Measurements from ENCODE around the gene CDYL. TPM values are rescaled to one million over a fixed set of nuclear protein-coding genes. Genes with fewer than 3 reads are reported as not detected.

Gene CDYL
- total RNA-seq, 1 donor, result 48.4 TPM

DNA sequence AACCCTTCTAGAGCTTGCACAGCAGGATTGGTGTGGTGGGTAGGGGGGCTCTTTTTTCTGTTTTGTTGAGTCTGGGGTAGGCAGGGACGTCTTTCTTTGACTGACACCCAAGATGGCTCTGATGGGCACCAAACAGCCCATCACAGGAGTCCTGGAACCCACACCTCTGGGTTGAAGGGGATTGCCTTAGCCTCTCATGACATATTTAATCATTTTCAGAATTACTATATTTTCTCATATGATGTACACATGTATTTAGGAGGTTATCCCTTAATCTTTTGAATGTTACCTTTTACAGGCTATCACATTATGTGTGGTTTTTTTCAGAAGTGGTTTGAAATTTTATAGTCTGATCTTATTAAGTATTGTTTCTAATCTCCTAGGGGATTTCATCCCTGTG lies 163.0 kb downstream of the CDYL start:
- no peak for DNase-seq (ENCODE audit: low read depth)
- no peak overlapping the region for H3K4me3 ChIP-seq (ENCODE audit: low read depth, low read length)
- TF ChIP-seq, protein P1, sequence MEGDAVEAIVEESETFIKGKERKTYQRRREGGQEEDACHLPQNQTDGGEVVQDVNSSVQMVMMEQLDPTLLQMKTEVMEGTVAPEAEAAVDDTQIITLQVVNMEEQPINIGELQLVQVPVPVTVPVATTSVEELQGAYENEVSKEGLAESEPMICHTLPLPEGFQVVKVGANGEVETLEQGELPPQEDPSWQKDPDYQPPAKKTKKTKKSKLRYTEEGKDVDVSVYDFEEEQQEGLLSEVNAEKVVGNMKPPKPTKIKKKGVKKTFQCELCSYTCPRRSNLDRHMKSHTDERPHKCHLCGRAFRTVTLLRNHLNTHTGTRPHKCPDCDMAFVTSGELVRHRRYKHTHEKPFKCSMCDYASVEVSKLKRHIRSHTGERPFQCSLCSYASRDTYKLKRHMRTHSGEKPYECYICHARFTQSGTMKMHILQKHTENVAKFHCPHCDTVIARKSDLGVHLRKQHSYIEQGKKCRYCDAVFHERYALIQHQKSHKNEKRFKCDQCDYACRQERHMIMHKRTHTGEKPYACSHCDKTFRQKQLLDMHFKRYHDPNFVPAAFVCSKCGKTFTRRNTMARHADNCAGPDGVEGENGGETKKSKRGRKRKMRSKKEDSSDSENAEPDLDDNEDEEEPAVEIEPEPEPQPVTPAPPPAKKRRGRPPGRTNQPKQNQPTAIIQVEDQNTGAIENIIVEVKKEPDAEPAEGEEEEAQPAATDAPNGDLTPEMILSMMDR (IDR thresholded peaks at IDR 0.05; ENCODE audit: insufficient read depth, low read length), result no peak

DNA sequence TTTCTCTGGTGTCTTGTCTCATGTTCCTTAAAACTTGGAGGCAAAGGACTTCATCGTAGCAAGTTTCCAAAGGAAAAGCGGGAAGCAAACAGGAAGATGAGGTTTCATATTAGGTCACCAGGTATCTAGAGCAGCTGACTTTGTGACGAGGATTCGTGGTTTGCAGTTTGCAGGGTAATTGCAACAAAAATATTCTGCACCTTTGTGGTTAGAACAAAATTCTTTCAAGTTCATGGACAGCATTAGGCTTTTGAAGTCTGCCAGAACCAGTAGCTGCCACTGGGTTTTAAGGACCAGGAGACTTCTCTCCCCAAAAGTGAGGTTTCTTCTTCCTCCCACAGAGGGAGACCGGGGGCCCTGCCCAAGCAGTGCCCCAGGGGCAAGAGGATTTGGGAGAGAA lies 164.2 kb downstream of the CDYL start:
- H3K4me3 ChIP-seq (ENCODE audit: low read depth, low read length), result no peak overlapping the region
- DNase-seq (ENCODE audit: low read depth), result no peak
- TF ChIP-seq, protein P1 (IDR thresholded peaks at IDR 0.05; ENCODE audit: insufficient read depth, low read length), result no peak

GRCh38 chr6:4941782-4942672 lies 165.8 kb downstream of the CDYL start:
- no peak overlapping the region for H3K4me3 ChIP-seq (ENCODE audit: low read depth, low read length)
- peak; percentile 96 for DNase-seq (ENCODE audit: low read depth)
- TF ChIP-seq, protein P1 (IDR thresholded peaks at IDR 0.05; ENCODE audit: insufficient read depth, low read length), result no peak

DNA sequence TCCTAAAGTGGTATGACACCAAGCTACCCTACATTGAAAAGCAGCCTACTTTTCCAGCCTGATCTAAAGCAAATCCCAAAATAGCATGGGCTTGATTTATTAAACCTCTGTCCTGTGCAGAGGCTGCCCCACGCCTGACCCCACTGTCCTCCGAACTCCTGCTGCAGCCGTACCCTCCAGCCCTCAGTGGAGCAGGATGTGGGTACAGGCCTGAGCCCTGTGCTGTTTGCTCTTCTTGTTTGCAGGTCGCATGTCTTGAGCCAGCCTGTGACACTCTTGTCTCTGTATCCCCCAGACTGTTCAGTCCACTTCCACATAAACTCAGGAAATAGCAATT lies 166.4 kb downstream of the CDYL start:
- no peak for DNase-seq (ENCODE audit: low read depth)
- no peak overlapping the region for H3K4me3 ChIP-seq (ENCODE audit: low read depth, low read length)
- TF ChIP-seq, protein P1 (IDR thresholded peaks at IDR 0.05; ENCODE audit: insufficient read depth, low read length), result no peak

GRCh38 chr6:4943716-4944115 lies 167.5 kb downstream of the CDYL start:
- H3K4me3 ChIP-seq (ENCODE audit: low read depth, low read length), result no peak overlapping the region
- DNase-seq (ENCODE audit: low read depth), result peak; percentile 12
- TF ChIP-seq, protein P1 (IDR thresholded peaks at IDR 0.05; ENCODE audit: insufficient read depth, low read length), result no peak

GRCh38 chr6:4944325-4944724 lies 168.1 kb downstream of the CDYL start:
- no peak overlapping the region for H3K4me3 ChIP-seq (ENCODE audit: low read depth, low read length)
- TF ChIP-seq, protein P1 (IDR thresholded peaks at IDR 0.05; ENCODE audit: insufficient read depth, low read length), result no peak
- DNase-seq (ENCODE audit: low read depth), result no peak

Measured in fibroblast of the aortic adventitia (primary cell).